ENCODE measurements around the gene METRNL.
"Not testable (repeated sequence)": the region's sequence is repeated elsewhere in the genome, so short reads cannot be mapped to it uniquely, and the experiment has no call there.

Gene METRNL

DNA sequence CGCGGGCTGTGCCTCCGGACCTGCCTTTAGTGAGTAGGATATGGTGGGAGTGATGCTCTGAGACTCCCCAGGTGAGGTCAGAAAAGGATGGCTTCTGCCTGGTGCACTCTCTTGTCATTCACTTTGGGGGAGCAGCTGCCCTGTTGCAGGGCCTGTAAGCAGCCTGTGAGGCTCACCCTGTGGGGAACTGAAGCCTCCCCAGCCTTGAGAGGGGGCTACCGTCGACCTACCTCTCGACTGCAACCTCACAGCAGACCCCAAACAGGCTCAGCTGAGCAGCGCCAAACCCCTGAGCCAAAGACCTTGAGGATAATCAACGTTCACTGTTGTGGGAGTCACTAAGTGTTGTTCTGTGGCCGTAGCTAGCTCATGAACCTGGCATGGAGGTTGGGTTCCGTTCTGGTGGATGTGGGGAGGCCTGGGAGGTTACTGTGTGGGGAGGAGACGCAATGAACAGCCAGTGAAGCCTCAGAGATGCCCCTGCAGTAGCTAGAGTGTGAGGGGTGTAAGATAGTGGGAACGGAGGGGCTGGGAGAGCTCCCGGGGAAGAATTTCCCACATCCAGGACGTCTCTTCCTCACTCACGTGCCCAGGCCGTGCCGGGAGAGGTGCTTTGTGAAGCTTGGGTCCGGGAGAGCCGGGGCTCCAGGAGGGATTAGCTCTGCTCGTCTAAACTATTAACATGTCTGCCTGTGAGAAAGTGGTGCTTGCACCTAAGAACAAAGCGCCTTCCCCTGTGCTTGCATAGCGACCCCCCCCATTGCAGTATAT is 38.8 kb downstream of the METRNL start:
- no peak overlapping the region for H3K4me3 ChIP-seq (ENCODE audit: low read depth, low read length)

DNA sequence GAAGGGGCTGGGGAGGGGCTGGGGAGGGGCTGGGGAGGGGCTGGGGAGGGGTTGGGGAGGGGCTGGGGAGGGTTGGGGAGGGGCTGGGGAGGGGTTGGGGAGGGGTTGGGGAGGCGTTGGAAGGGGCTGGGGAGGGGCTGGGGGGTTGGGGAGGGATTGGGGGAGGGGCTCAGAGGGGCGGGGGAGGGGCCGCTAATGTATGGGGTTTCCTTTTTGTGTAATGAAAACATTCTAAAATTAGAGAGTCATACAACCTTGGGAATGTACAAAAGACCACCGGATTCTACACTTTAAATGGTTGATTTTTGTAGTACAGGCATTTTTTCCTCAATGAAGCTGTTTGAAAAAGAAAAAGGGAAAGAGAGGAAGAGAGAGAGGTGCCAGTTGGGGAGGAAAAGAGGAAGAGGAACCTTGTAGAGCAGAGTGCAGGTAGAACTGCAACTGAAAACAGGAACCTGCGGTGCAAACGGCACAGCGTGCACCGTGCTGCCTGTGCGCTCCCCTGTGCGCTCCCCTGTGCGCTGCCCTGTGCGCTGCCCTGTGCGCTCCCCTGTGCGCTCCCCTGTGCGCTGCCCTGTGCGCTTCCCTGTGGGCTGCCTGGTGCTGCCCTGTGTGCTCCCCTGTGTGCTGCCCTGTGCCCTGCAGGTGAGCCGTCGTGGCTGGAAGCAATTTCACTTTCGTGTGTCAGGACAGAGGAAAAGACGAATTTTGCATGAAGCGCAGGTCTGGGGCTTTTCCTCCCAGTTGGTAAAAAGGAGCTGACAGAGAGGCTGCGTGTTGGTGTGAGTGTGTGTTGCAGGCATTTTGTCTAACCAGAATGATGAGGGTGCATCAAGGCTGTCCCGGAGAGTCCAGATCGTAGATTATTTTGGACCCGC is 40.8 kb downstream of the METRNL start:
- H3K4me3 ChIP-seq (ENCODE audit: low read depth, low read length), result peak overlapping the region; percentile 28

DNA sequence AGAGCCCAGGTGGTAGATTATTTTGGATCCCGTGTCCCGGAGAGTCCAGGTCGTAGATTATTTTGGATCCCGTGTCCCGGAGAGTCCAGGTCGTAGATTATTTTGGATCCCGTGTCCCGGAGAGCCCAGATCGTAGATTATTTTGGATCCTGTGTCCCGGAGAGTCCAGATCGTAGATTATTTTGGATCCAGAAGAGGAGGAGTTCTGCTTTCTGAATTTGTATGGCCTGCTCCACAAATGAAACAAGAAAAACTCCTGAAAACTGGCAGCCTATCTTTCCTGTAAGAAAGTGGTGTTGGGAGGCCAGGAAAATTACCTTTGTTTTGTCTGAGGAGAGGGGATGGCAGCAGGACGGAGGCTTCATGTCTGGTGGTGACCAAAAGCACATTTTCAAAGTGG is 42.1 kb downstream of the METRNL start:
- not testable (repeated sequence) for H3K4me3 ChIP-seq (ENCODE audit: low read depth, low read length)

DNA sequence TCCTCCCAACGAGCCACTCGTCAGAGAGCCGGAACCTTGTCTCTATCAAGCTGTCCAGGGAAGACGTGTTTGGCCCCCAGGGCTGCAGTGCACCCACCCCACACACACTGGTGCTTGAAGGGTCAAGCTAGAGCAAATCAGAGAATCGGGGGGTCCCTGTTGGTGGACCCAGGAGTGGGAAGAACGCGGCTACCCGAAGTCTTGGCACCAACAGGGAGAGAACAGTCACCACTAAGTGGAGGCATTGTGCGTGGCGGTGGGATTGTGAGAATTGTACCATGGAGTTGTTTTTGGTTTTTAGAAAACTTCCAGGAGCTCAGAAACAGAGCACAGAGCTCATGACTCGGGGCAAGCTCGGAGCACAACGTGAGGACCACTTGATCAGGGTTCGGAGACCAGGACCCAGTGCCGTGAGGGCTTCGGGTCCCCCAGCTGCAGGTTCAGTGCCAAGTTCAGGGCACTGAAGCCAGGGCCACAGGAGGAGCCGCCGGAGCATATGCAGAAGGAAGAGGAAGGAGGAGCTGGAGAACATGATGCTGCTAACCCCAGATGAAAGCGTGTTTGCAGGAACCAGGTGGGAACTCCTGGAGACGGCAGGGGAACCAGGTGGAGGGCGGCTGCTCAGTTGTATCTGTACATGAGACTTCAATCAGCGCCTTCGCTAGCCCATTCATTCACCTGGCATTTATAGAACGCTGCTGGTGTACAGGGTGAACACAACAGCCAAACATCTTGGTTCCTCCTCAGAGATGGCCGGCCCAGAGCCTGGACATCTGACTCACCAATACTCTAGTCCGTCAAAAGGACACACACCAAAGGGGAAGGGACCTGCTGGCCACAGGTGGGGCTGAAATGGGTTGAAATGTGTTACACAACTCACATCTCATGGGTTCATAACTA is 42.8 kb downstream of the METRNL start:
- H3K4me3 ChIP-seq (ENCODE audit: low read depth, low read length), result no peak overlapping the region

DNA sequence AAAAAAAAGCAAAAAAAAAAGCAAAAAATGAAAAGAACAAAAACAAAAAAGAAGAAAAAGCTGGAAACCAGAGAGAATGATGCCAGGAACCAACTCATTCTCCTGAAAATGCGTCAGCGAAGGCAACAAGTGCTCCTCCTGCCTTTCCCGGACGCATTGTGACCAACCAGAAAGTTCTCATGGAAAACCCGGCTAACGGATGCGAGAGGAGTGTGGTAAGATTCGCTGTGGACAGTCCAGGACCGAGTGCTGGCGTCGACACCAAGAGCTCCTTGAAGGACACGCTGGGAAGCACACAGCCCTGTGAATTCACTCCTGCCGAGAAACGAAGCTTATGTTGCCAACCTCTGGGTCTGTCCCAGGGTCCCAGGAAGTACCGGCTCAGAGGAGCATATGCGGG is 43.4 kb downstream of the METRNL start:
- H3K4me3 ChIP-seq (ENCODE audit: low read depth, low read length), result no peak overlapping the region

DNA sequence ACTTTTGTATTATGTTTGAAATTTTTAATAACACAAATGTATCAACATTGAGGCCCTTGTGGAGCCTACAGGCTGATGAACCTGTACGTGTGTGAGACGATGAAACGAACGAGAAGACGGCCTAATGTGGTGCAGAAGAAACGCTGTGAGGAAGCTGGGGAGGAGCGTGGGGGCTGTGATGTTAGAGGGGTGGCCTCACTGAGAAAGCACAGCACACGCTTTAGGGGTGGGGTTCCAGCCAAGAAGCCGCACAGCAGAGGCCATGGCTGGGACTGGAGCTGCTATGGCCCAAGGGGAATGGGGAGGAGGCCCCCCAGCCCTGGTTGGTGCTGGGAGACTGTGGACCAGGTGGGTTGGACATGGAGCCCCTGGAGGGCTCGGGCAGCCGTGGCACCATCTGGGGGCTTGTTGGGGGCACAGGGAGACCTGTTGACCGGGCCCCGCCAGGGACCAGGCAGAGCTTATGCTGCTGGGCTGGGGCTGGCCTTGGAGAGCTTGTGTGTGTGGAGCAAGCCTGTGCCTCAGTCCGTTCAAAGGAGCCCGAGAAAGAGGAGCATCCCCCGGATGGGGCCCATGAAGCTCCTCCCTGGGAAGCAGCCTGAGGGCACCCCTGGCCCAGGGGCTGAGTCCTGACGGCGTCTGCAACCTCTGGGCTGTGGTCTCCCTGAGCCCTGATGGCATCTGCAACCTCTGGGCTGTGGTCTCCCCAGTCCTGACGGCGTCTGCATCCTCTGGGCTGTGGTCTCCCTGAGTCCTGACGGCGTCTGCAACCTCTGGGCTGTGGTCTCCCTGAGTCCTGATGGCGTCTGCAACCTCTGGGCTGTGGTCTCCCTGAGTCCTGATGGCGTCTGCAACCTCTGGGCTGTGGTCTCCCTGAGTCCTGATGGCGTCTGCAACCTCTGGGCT is 44.7 kb downstream of the METRNL start:
- H3K4me3 ChIP-seq (ENCODE audit: low read depth, low read length), result no peak overlapping the region

DNA sequence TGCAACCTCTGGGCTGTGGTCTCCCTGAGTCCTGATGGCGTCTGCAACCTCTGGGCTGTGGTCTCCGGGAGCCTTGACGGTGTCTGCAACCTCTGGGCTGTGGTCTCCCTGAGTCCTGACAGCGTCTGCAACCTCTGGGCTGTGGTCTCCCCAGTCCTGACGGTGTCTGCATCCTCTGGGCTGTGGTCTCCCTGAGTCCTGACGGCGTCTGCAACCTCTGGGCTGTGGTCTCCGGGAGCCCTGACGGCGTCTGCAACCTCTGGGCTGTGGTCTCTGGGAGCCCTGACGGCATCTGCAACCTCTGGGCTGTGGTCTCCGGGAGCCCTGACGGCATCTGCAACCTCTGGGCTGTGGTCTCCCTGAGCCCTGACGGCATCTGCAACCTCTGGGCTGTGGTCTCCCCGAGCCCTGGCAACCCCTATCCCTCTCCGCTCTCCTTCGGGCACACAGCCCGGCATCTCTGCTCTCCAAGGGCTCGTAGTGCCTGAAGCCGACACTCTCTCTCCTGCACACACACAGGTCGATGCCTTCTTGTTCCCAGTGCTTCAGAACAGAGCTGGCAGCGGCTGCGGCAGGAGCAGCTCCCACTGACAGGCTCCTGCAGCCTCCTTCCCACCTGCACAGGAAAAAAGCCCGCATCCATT is 45.6 kb downstream of the METRNL start:
- H3K4me3 ChIP-seq (ENCODE audit: low read depth, low read length), result no peak overlapping the region

DNA sequence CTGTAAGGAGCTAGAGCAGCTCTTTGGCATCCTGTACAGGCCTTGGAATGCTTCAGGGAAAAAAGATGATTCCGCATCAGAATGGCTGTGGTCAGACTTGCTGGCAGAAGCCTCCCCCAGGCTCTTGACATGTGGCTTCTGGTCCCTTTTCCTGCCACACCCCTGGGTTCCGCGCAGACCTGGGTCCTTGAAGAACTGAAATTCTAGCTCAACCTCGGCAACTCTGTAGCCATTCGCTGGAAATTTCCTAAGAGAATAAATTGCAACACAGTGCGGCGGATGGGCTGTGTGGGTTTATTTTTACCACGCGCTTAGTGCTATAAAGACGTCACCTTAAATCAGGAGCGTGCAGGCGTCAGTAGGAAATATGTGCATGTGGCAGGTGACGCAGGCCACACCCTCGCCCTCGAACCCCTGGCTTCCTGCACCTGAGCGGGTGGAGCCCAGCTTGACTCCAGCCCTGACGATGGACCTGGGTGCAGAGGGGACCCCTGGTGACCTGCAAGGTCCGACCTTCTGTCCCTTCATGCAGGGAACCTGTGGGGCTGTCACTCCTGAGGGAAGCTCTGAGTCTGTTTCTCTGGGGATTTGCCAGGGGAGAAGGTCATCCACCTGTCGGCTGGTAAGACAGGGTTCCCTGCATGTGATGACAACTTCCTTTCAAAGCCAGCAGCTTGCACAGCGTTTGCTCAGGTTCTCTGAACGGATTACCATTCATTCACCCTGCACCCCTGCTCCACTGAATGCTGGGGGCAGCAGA is 46.3 kb downstream of the METRNL start:
- H3K4me3 ChIP-seq (ENCODE audit: low read depth, low read length), result no peak overlapping the region

DNA sequence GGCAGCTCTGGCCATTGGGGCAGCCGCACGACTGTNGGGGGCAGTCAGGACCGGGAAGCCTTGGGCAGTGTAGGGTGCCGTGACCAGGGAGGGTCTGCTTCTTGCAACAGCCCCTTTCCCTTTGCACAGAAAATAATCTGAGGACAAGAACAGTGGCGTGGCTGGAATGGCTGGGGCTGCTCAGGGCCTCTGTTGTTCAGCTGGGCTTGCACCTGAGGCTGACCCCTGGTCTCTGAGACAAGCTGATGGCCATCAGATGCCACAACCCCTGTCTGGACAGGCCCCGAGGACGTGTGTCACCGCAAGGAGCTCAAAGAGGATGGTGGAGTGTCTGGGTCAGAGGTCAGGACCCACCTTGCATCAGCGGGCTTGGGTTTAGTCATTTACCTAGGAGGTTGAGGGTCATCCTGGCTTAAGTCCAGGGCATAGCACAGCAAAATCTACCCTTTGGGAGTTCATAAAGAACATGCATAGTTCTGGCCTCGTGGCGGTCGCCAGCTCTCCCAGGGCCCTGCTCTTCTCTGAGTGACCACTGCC is 46.9 kb downstream of the METRNL start:
- no peak overlapping the region for H3K4me3 ChIP-seq (ENCODE audit: low read depth, low read length)

DNA sequence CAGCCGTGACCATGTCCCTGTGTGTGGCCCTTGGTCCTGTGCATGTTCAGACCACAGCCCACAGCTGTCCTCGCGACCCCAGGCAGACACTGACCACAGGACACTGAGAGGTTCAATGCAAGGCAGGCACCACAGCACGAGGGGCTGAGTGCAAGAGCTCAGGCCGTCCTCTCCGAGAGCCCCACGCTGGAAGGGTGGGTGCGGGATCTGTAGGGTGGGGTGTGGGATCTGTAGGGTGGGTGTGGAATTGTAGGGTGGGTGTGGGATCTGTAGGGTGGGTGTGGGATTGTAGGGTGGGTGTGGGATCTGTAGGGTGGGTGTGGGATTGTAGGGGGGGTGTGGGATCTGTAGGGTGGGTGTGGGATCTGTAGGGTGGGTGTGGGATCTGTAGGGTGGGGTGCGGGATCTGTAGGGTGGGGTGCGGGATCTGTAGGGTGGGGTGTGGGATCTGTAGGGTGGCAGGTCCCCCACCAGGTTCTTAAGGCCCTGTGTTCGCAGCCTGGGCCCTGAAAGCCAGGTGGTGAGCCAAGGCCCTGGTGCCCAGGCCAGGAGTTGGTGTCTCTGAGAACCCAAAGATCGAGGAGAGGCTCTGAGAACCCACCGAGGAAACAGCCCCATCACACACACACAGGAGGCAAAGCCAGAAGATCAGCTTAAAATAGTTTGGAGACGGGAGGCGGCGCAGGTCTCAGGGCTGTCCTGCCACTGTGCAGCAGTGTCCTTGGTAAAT is 48.2 kb downstream of the METRNL start:
- no peak overlapping the region for H3K4me3 ChIP-seq (ENCODE audit: low read depth, low read length)

DNA sequence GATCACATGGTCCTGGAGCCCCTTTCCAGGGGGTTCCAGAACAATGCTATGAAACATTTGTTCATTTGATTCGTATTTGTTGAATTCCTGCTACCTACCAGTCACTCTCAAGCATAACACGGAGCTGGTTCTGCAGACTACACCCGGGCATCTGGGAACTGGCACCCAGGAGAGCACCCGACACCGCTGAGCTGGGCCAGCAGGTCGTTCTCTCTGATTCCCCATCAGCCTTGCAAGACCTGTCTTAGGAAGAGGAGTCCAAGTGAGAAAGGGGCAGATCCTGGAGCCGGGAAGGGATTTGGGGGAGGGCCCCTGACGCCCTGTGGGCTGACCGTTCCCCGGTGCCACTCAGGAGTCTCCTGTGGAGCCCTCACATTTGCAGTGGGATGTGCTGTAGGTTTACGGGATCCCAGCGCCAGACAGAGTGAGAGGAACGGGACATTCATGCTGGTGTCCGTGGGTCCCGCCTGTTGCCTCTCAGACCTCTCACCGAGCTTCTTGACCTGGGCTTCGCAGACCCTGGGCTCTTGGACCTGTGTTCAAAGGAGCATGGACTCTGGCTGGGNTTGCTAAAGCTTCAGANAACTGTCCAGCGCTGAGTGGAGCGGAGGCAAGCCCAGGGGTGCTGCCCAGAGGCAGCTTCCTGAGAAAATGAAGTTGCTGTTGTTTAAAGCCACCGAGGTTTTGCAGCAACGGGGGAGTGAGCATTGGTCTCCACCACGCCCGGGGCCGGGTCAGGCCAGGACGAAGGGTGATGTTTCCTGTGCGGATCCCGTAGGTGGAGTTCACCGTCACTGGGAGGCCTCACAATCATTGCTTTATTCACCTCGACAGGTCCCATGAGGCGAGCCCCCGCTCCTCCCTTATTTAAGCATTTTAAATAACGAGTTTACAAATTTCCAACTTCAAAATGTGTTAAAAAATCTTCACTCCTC is 49.2 kb downstream of the METRNL start:
- no peak overlapping the region for H3K4me3 ChIP-seq (ENCODE audit: low read depth, low read length)

DNA sequence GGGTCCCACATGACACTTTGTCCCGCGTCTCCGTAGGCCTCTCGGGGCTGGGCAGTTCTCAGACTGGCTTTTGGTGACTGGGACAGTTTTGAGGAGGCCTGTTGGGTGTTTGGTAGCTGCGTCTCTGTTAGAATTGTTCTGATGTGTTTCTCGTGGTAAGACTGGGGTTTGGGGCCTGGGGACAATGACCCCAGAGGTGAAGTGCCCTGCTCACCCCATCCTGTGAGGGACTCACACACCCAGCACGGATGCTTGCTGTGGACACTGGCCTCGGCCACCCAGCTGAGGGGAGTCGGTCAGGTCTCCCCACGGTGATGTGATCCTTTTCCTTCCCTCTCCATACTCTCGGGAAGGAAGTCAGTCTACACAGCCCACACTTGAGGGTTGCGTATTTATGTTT is 50.3 kb downstream of the METRNL start:
- no peak overlapping the region for H3K4me3 ChIP-seq (ENCODE audit: low read depth, low read length)

DNA sequence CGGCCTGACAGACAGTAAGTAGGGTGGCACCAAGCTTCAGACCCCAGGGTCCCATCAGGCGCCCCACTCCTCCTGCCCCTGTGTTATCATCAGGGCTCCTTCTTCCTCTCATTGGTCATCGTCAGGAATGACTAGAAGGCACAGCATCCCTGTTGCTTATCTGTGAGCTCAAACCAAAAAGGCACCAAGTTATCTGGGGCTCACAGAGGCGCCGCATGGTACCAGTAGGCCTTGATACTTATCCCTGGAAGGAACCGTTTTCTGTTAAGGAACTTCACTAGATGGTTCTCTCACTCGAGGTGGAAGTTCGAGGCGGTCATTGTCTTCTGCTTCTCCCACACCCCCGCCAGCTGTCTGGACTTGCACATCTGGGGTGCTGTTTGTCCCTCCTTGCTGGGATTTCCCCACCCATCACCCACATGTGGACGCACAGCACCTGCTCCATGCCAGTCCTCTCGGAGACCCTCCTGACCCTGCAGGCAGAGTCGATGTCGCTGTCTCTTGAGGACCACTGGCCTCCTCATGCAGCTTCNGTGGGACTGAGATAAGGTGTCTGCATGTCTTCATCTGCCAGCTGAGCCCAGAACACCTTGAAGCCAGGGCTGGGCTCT is 52.1 kb downstream of the METRNL start:
- no peak overlapping the region for H3K4me3 ChIP-seq (ENCODE audit: low read depth, low read length)

DNA sequence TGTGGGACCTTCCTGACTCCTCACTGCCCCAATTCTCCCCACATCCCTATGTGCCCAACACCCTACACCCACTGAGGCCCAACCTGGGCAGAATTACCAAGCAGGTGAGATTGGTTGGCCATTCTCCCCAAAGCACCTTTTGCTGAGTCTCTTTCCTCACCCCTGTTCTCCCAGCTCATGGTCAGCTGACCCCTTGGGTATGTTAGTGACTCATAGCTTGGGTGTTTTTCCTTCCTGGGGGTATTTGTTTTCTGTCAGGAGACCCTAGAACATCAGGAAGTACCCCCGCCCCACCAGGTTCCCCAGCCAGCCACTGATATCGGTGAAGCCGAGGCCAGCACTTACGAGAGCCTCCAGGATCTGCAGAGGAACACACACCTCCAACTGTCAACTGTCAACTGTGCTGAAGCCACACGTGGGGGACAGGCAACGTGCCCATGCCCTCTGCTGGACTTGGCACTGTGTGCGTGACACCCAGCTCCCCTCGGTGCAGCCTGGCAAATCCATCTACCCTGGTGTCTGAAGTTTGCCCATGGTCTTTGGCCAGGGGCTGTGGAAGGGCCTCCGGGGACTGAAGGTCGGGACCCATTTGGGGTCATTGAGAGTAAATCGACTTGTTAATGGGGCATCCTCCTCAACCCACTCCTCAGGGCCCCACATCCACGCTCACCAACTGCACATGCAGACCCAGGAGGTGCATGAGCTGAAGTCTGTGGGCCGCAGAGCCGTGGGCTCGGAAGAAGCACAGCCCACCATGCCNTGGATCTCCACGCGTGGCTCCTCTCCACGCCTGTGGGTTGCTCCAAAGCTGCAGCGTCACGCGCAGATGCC is 53.1 kb downstream of the METRNL start:
- no peak overlapping the region for H3K4me3 ChIP-seq (ENCODE audit: low read depth, low read length)

DNA sequence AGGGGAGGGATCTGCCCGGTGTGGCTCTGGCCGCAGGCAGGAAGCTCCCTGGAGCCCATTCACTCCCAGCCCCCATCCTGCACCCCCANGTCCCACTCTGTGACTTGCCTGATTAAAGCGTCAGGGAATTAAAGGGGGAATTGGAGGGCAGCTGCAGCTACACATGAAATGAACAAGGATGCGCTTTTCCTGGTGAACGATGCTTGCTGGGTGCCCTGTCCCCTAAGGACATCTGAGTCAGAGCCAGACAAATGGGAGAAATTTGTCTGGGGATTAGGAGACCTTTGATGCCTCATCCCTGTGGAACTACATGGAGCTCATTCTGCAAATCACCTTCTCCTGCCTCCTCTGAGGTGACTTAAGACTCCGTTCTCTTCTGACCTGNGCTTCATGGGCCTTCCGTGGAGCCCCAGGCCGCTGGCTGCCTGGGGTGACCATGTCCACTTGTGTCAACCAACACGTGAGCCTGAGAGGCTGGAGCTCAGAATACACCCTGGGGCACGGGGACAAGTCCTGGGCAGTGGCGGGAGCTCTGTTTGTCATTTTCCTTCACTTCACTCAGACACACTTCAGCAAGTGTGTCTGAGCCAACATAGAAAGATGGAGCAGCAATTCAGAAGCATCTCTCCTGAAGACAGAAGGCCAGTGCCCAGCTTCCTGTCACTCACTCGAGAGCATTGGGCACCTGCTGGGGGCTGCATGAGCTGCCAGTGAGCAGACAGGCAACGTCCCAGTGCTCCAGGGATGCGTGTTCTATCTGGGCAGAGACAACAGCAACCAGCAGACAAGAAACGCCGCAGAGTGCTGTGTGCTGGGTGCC is 54.1 kb downstream of the METRNL start:
- no peak overlapping the region for H3K4me3 ChIP-seq (ENCODE audit: low read depth, low read length)

Data from iPS-11a (cell line).